Measurements from ENCODE around the gene SMARCA1. TPM values are rescaled to one million over a fixed set of nuclear protein-coding genes. Genes with fewer than 3 reads are reported as not detected.

Gene SMARCA1
- polyA plus RNA-seq, 2 donors = 2.6 to 4.8 TPM

GRCh38 chrX:129512409-129512808 is 10.9 kb downstream of the SMARCA1 start:
- Histone ChIP-seq H3K27me3 (ENCODE audit: control insufficient read depth in 1 of 2, insufficient read depth in 2 of 2, low read length in 2 of 2) (no peaks in the 10 kb centered on the region), H3K27ac (ENCODE audit: low read depth in 2 of 2, low read length in 1 of 2) (no peak overlapping the region), H3K4me3 (ENCODE audit: low read depth in 1 of 2, low read length in 2 of 2) (no peak overlapping the region), H3K9me3 (ENCODE audit: control insufficient read depth in 2 of 2, insufficient read depth in 1 of 2, low read depth in 1 of 2, low read length in 1 of 2) (no peaks in the 10 kb centered on the region), H3K36me3 (ENCODE audit: control insufficient read depth in 2 of 2, insufficient read depth in 2 of 2, low read length in 1 of 2) (no peaks in the 10 kb centered on the region), H3K4me1 (ENCODE audit: control insufficient read depth in 2 of 2, insufficient read depth in 2 of 2, low read length in 1 of 2) (no peaks in the 10 kb centered on the region)
- WGBS, 2 donors = 76 to 92% methylated on average over 2 of the region's 2 CpGs

GRCh38 chrX:129511689-129512088 is 11.6 kb downstream of the SMARCA1 start:
- no peaks in the 10 kb centered on the region for H3K27me3 ChIP-seq (ENCODE audit: control insufficient read depth in 1 of 2, insufficient read depth in 2 of 2, low read length in 2 of 2)
- 73 to 92% methylated on average over 5 of the region's 5 CpGs for WGBS, 2 donors
- no peak overlapping the region for H3K27ac ChIP-seq (ENCODE audit: low read depth in 2 of 2, low read length in 1 of 2)
- no peak overlapping the region for H3K4me3 ChIP-seq (ENCODE audit: low read depth in 1 of 2, low read length in 2 of 2)
- H3K9me3 ChIP-seq (ENCODE audit: control insufficient read depth in 2 of 2, insufficient read depth in 1 of 2, low read depth in 1 of 2, low read length in 1 of 2) = no peaks in the 10 kb centered on the region
- H3K36me3 ChIP-seq (ENCODE audit: control insufficient read depth in 2 of 2, insufficient read depth in 2 of 2, low read length in 1 of 2) = no peaks in the 10 kb centered on the region
- H3K4me1 ChIP-seq (ENCODE audit: control insufficient read depth in 2 of 2, insufficient read depth in 2 of 2, low read length in 1 of 2) = no peaks in the 10 kb centered on the region

DNA sequence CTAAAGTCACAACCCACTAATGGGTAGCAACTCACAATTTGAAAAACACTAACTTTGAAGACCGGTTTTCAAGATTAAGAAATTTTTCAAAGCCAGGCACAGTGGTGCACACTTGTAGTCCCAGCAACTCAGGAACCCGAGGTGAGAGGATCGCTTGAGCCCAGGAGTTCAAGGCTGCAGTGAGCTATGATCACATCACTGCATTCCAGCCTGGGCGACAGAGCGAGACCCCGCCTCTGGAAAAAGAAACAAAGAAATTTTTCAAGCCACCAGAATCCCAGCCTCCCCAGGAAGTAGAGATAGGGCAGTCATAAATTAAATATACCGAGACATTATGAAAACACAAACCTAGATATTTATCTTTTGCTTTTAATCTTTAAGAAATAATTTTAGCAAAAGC is 13.0 kb downstream of the SMARCA1 start:
- Histone ChIP-seq H3K27me3 (ENCODE audit: control insufficient read depth in 1 of 2, insufficient read depth in 2 of 2, low read length in 2 of 2) (no peaks in the 10 kb centered on the region), H3K4me3 (ENCODE audit: low read depth in 1 of 2, low read length in 2 of 2) (no peak overlapping the region), H3K36me3 (ENCODE audit: control insufficient read depth in 2 of 2, insufficient read depth in 2 of 2, low read length in 1 of 2) (no peaks in the 10 kb centered on the region), H3K9me3 (ENCODE audit: control insufficient read depth in 2 of 2, insufficient read depth in 1 of 2, low read depth in 1 of 2, low read length in 1 of 2) (no peaks in the 10 kb centered on the region), H3K4me1 (ENCODE audit: control insufficient read depth in 2 of 2, insufficient read depth in 2 of 2, low read length in 1 of 2) (no peaks in the 10 kb centered on the region), H3K27ac (ENCODE audit: low read depth in 2 of 2, low read length in 1 of 2) (no peak overlapping the region)
- 71 to 81% methylated on average over 7 of the region's 7 CpGs for WGBS, 2 donors

- H3K27me3 ChIP-seq (ENCODE audit: control insufficient read depth in 1 of 2, insufficient read depth in 2 of 2, low read length in 2 of 2) = no peaks in the 10 kb centered on the region
- H3K27ac ChIP-seq (ENCODE audit: low read depth in 2 of 2, low read length in 1 of 2) = no peak overlapping the region
- H3K4me1 ChIP-seq (ENCODE audit: control insufficient read depth in 2 of 2, insufficient read depth in 2 of 2, low read length in 1 of 2) = no peaks in the 10 kb centered on the region
- WGBS, 2 donors = 71 to 81% methylated on average over 3 of the region's 3 CpGs
- no peaks in the 10 kb centered on the region for H3K9me3 ChIP-seq (ENCODE audit: control insufficient read depth in 2 of 2, insufficient read depth in 1 of 2, low read depth in 1 of 2, low read length in 1 of 2)
- H3K36me3 ChIP-seq (ENCODE audit: control insufficient read depth in 2 of 2, insufficient read depth in 2 of 2, low read length in 1 of 2) = no peaks in the 10 kb centered on the region
- H3K4me3 ChIP-seq (ENCODE audit: low read depth in 1 of 2, low read length in 2 of 2) = no peak overlapping the region
These were observed 26.0 kb downstream of the SMARCA1 start for GRCh38 chrX:129497146-129497843.

DNA sequence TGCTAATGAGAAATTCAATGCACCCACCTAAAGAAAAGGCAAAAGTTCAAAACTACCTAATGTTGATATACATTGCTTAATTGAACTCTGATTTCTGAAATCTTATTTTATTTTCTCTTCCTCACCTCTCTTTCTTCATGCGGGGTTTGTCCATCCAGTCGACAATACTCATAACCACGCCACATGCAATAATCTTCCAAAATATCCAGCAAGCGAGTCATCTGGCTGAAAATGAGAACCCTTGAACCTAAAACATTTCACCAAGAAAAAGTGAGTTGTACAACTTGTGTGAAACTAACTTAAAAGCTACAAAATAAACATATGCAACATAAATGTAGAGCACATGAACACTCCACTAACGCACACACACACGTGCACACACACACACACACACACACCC is 26.7 kb downstream of the SMARCA1 start:
- H3K9me3 ChIP-seq (ENCODE audit: control insufficient read depth in 2 of 2, insufficient read depth in 1 of 2, low read depth in 1 of 2, low read length in 1 of 2) = no peaks in the 10 kb centered on the region
- H3K27me3 ChIP-seq (ENCODE audit: control insufficient read depth in 1 of 2, insufficient read depth in 2 of 2, low read length in 2 of 2) = no peaks in the 10 kb centered on the region
- H3K4me3 ChIP-seq (ENCODE audit: low read depth in 1 of 2, low read length in 2 of 2) = no peak overlapping the region
- WGBS, 2 donors = 87 to 91% methylated on average over 6 of the region's 6 CpGs
- H3K4me1 ChIP-seq (ENCODE audit: control insufficient read depth in 2 of 2, insufficient read depth in 2 of 2, low read length in 1 of 2) = no peaks in the 10 kb centered on the region
- no peak overlapping the region for H3K27ac ChIP-seq (ENCODE audit: low read depth in 2 of 2, low read length in 1 of 2)
- H3K36me3 ChIP-seq (ENCODE audit: control insufficient read depth in 2 of 2, insufficient read depth in 2 of 2, low read length in 1 of 2) = no peaks in the 10 kb centered on the region

DNA sequence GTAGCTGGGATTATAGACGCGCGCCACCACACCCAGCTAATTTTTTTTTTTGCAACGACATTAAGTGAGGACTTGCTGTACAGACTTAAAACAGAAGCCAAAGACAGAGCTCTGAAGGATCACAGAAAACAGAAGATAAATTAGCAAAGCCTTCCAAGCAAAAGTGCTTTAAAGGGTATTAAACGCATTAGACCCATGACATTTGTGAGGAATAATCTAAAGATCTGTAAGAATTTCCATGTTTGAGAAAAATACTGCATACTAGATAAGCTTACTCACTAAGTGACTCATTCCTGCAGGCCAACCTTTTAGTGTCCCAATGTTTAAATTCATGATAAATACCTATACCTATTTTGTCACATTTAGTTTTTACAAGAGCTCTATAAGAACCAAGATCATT is 27.4 kb downstream of the SMARCA1 start:
- H3K9me3 ChIP-seq (ENCODE audit: control insufficient read depth in 2 of 2, insufficient read depth in 1 of 2, low read depth in 1 of 2, low read length in 1 of 2) = no peaks in the 10 kb centered on the region
- 81 to 85% methylated on average over 5 of the region's 5 CpGs for WGBS, 2 donors
- no peaks in the 10 kb centered on the region for H3K36me3 ChIP-seq (ENCODE audit: control insufficient read depth in 2 of 2, insufficient read depth in 2 of 2, low read length in 1 of 2)
- H3K27me3 ChIP-seq (ENCODE audit: control insufficient read depth in 1 of 2, insufficient read depth in 2 of 2, low read length in 2 of 2) = no peaks in the 10 kb centered on the region
- H3K4me1 ChIP-seq (ENCODE audit: control insufficient read depth in 2 of 2, insufficient read depth in 2 of 2, low read length in 1 of 2) = no peaks in the 10 kb centered on the region
- no peak overlapping the region for H3K4me3 ChIP-seq (ENCODE audit: low read depth in 1 of 2, low read length in 2 of 2)
- no peak overlapping the region for H3K27ac ChIP-seq (ENCODE audit: low read depth in 2 of 2, low read length in 1 of 2)

- Histone ChIP-seq H3K27ac (ENCODE audit: low read depth in 2 of 2, low read length in 1 of 2) (no peak overlapping the region), H3K4me1 (ENCODE audit: control insufficient read depth in 2 of 2, insufficient read depth in 2 of 2, low read length in 1 of 2) (no peaks in the 10 kb centered on the region), H3K4me3 (ENCODE audit: low read depth in 1 of 2, low read length in 2 of 2) (no peak overlapping the region), H3K9me3 (ENCODE audit: control insufficient read depth in 2 of 2, insufficient read depth in 1 of 2, low read depth in 1 of 2, low read length in 1 of 2) (no peaks in the 10 kb centered on the region), H3K36me3 (ENCODE audit: control insufficient read depth in 2 of 2, insufficient read depth in 2 of 2, low read length in 1 of 2) (no peaks in the 10 kb centered on the region), H3K27me3 (ENCODE audit: control insufficient read depth in 1 of 2, insufficient read depth in 2 of 2, low read length in 2 of 2) (no peaks in the 10 kb centered on the region)
- WGBS, 2 donors = 65 to 88% methylated on average over 2 of the region's 2 CpGs
These were observed 28.4 kb downstream of the SMARCA1 start for GRCh38 chrX:129494887-129495286.

- no peaks in the 10 kb centered on the region for H3K4me1 ChIP-seq (ENCODE audit: control insufficient read depth in 2 of 2, insufficient read depth in 2 of 2, low read length in 1 of 2)
- no peak overlapping the region for H3K27ac ChIP-seq (ENCODE audit: low read depth in 2 of 2, low read length in 1 of 2)
- H3K27me3 ChIP-seq (ENCODE audit: control insufficient read depth in 1 of 2, insufficient read depth in 2 of 2, low read length in 2 of 2) = no peaks in the 10 kb centered on the region
- H3K4me3 ChIP-seq (ENCODE audit: low read depth in 1 of 2, low read length in 2 of 2) = no peak overlapping the region
- 57 to 71% methylated on average over 4 of the region's 4 CpGs for WGBS, 2 donors
- no peaks in the 10 kb centered on the region for H3K36me3 ChIP-seq (ENCODE audit: control insufficient read depth in 2 of 2, insufficient read depth in 2 of 2, low read length in 1 of 2)
- H3K9me3 ChIP-seq (ENCODE audit: control insufficient read depth in 2 of 2, insufficient read depth in 1 of 2, low read depth in 1 of 2, low read length in 1 of 2) = no peaks in the 10 kb centered on the region
These were observed 29.6 kb downstream of the SMARCA1 start for GRCh38 chrX:129493643-129494042.

GRCh38 chrX:129490330-129490729 is 33.0 kb downstream of the SMARCA1 start:
- Histone ChIP-seq H3K36me3 (ENCODE audit: control insufficient read depth in 2 of 2, insufficient read depth in 2 of 2, low read length in 1 of 2) (no peaks in the 10 kb centered on the region), H3K27me3 (ENCODE audit: control insufficient read depth in 1 of 2, insufficient read depth in 2 of 2, low read length in 2 of 2) (no peaks in the 10 kb centered on the region), H3K27ac (ENCODE audit: low read depth in 2 of 2, low read length in 1 of 2) (no peak overlapping the region), H3K4me1 (ENCODE audit: control insufficient read depth in 2 of 2, insufficient read depth in 2 of 2, low read length in 1 of 2) (no peaks in the 10 kb centered on the region), H3K4me3 (ENCODE audit: low read depth in 1 of 2, low read length in 2 of 2) (no peak overlapping the region), H3K9me3 (ENCODE audit: control insufficient read depth in 2 of 2, insufficient read depth in 1 of 2, low read depth in 1 of 2, low read length in 1 of 2) (no peaks in the 10 kb centered on the region)
- 56 to 80% methylated on average over 2 of the region's 2 CpGs for WGBS, 2 donors

DNA sequence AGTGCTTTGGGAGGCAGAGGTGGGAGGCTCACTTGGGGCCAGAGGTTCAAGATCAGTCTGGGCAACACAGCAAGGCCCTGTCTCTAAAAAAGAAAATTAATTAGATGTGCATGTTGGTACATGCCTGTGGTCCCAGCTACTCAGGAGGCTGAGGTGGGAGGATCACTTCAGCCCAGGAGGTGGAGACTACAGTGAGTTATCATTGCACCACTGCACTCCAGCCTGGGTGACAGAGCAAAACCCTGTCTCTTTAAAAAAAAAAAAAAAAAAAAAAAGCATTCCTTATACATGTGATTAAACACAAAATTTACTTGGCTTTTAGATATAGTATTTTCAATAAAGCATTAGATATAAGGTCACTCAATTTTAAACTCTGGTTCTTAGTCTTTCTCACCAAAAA is 34.9 kb downstream of the SMARCA1 start:
- H3K4me1 ChIP-seq (ENCODE audit: control insufficient read depth in 2 of 2, insufficient read depth in 2 of 2, low read length in 1 of 2) = no peaks in the 10 kb centered on the region
- H3K36me3 ChIP-seq (ENCODE audit: control insufficient read depth in 2 of 2, insufficient read depth in 2 of 2, low read length in 1 of 2) = no peaks in the 10 kb centered on the region
- no peaks in the 10 kb centered on the region for H3K9me3 ChIP-seq (ENCODE audit: control insufficient read depth in 2 of 2, insufficient read depth in 1 of 2, low read depth in 1 of 2, low read length in 1 of 2)
- no peaks in the 10 kb centered on the region for H3K27me3 ChIP-seq (ENCODE audit: control insufficient read depth in 1 of 2, insufficient read depth in 2 of 2, low read length in 2 of 2)
- H3K4me3 ChIP-seq (ENCODE audit: low read depth in 1 of 2, low read length in 2 of 2) = no peak overlapping the region
- no peak overlapping the region for H3K27ac ChIP-seq (ENCODE audit: low read depth in 2 of 2, low read length in 1 of 2)
